HepG2 (cell line): ENCODE results near the gene DYNC1LI2. TPM values are rescaled to one million over a fixed set of nuclear protein-coding genes. Genes with fewer than 3 reads are reported as not detected.

ENCODE experiments used
- ATAC-seq: fragments of 200-7000 bp; cut with Tn5 transposase; 3 replicates; pipeline ENCODE4 v1.9.1; 2020; ENCODE audit warnings: mild to moderate bottlenecking, moderate library complexity
- BruUV-seq: library from RNA; stranded (reverse); fragments of 400-500 nt; replicated peaks from 2 replicates; lab custom pipeline; 2021; lab: Mats Ljungman, UMichigan
- CTCF ChIA-PET: fragments of 300-600 bp; formaldehyde crosslinking; extraction: SDS; loops from one replicate; lab custom pipeline; 2021; ENCODE audit warnings: low total read pairs, inconsistent platforms, low intra/inter-chr PET ratio; lab: Yijun Ruan, JAX
- POLR2A ChIA-PET: fragments of 350-600 bp; sonication (Branson Sonifier 250); formaldehyde crosslinking; loops from one replicate; lab custom pipeline; 2020; ENCODE audit warnings: antibody characterized with exemption, inconsistent platforms; lab: Yijun Ruan, JAX
- DNase-seq: peaks from one replicate; pipeline ENCODE4 v3.0.0-alpha.2; 2015; ENCODE audit warnings: low spot score
- FAIRE-seq: peaks from 3 replicates; lab custom pipeline; 2011; peaks lifted over from hg19 to GRCh38; lab: Jason Lieb, UNC
- H2AFZ ChIP-seq: one replicate; pipeline ENCODE4 v1.6.1; 2011; ENCODE audit warnings: low read length, inconsistent platforms
- H3K27ac ChIP-seq: fragments of 300-600 bp; 3 replicates; pipeline ENCODE4 v1.8.0; 2011; ENCODE audit warnings: mixed run types, mild to moderate bottlenecking, mixed read lengths, low read length, inconsistent platforms; ENCODE audit not compliant: insufficient read depth; ENCODE audit errors: extremely low read length
- H3K27me3 ChIP-seq, 2 experiments: fragments of 200-600 bp in 1 of 2; 2 replicates in 1 of 2; 3 replicates in 1 of 2; pipeline versions ENCODE4 v1.6.0 to v1.8.0; 2011; ENCODE audit warnings: low read length in 2 of 2, mild to moderate bottlenecking in 2 of 2, moderate library complexity in 2 of 2, inconsistent platforms in 1 of 2; ENCODE audit not compliant: insufficient read depth in 2 of 2, control insufficient read depth in 1 of 2
- H3K36me3 ChIP-seq, 2 experiments: fragments of 200-600 bp in 1 of 2; replicated peaks in 1 of 2; 2 replicates in 1 of 2; 3 replicates in 1 of 2; pipeline versions ENCODE4 v1.5.1 to v1.8.0; 2011; ENCODE audit warnings: low read length in 2 of 2, inconsistent platforms in 1 of 2; ENCODE audit not compliant: insufficient read depth in 2 of 2, control insufficient read depth in 1 of 2
- H3K4me1 ChIP-seq: 2 replicates; pipeline ENCODE4 v1.5.1; 2012; ENCODE audit warnings: low read length, inconsistent platforms; ENCODE audit not compliant: insufficient read depth
- H3K4me2 ChIP-seq: 2 replicates; pipeline ENCODE4 v1.6.0; 2011; ENCODE audit warnings: low read depth, low read length, inconsistent platforms
- H3K4me3 ChIP-seq, 3 experiments: fragments of 200-600 bp in 1 of 3; sonication (generic), shearing (Covaris generic) in 1 of 3; replicated peaks in 1 of 3; 2 replicates each; pipeline ENCODE4 v1.5.1; 2011 to 2016; ENCODE audit warnings: low read length in 3 of 3, inconsistent platforms in 2 of 3, low read depth in 2 of 3, mild to moderate bottlenecking in 2 of 3, control low read depth in 1 of 3, mixed read lengths in 1 of 3; ENCODE audit not compliant: insufficient read depth in 1 of 3
- H3K79me2 ChIP-seq: one replicate; pipeline ENCODE4 v1.6.1; 2011; ENCODE audit warnings: low read length, inconsistent platforms; ENCODE audit not compliant: insufficient read depth
- H3K9ac ChIP-seq: 2 replicates; pipeline ENCODE4 v1.6.0; 2011; ENCODE audit warnings: mild to moderate bottlenecking, low read depth, low read length, inconsistent platforms; ENCODE audit not compliant: insufficient read depth
- H3K9me3 ChIP-seq: 2 replicates; pipeline ENCODE4 v1.5.1; 2012; ENCODE audit warnings: mild to moderate bottlenecking, low read length
- H4K20me1 ChIP-seq: 2 replicates; pipeline ENCODE4 v1.6.0; 2011; ENCODE audit warnings: inconsistent platforms, mild to moderate bottlenecking, low read length, moderate library complexity; ENCODE audit not compliant: insufficient read depth
- ATF7-NPFF ChIP-seq: sonication (generic); formaldehyde crosslinking; IDR thresholded peaks from 2 replicates; pipeline ENCODE4 v1.8.1; 2023; ENCODE audit warnings: mild to moderate bottlenecking, low read depth, missing genetic modification reagents, moderate library complexity
- ELF3 ChIP-seq: IDR thresholded peaks from 2 replicates; pipeline ENCODE4 v1.6.1; 2016; ENCODE audit warnings: missing genetic modification reagents, missing compliant biosample characterization
- FOXO1 ChIP-seq: sonication (generic); formaldehyde crosslinking; IDR thresholded peaks from 2 replicates; pipeline ENCODE4 v1.4.0; 2020; ENCODE audit warnings: missing genetic modification reagents
- HDAC1 ChIP-seq: sonication (generic); formaldehyde crosslinking; IDR thresholded peaks from 2 replicates; pipeline ENCODE4 v1.5.1; 2020; ENCODE audit warnings: mild to moderate bottlenecking, missing genetic modification reagents
- NFE2 ChIP-seq: sonication (generic); formaldehyde crosslinking; IDR thresholded peaks from 2 replicates; pipeline ENCODE4 v1.4.0; 2020; ENCODE audit warnings: missing genetic modification reagents
- RARA ChIP-seq: IDR thresholded peaks from 2 replicates; pipeline ENCODE4 v1.6.1; 2016; ENCODE audit warnings: missing genetic modification reagents, missing compliant biosample characterization
- RCOR2 ChIP-seq: IDR thresholded peaks from 2 replicates; pipeline ENCODE4 v1.6.1; 2016; ENCODE audit warnings: missing biosample characterization, missing genetic modification reagents
- RORA ChIP-seq: sonication (generic); formaldehyde crosslinking; IDR thresholded peaks from 2 replicates; pipeline ENCODE4 v1.5.0; 2020; ENCODE audit warnings: mild to moderate bottlenecking, missing genetic modification reagents, moderate library complexity
- TMF1 ChIP-seq: sonication (generic); formaldehyde crosslinking; IDR thresholded peaks from 2 replicates; pipeline ENCODE4 v1.8.1; 2022; ENCODE audit warnings: low read depth, missing genetic modification reagents
- ZNF12 ChIP-seq: sonication (generic); formaldehyde crosslinking; IDR thresholded peaks from 2 replicates; pipeline ENCODE4 v1.5.0; 2020; ENCODE audit warnings: missing genetic modification reagents
- ZNF205 ChIP-seq: IDR thresholded peaks from 2 replicates; pipeline ENCODE4 v1.6.1; 2018; ENCODE audit warnings: missing biosample characterization, missing genetic modification reagents
- ZNF572 ChIP-seq: sonication (generic); formaldehyde crosslinking; IDR thresholded peaks from 2 replicates; pipeline ENCODE4 v1.5.1; 2020; ENCODE audit warnings: mild to moderate bottlenecking, missing genetic modification reagents
- ZNF615 ChIP-seq: sonication (generic); formaldehyde crosslinking; IDR thresholded peaks from 2 replicates; pipeline ENCODE4 v1.5.0; 2020; ENCODE audit warnings: mild to moderate bottlenecking, missing genetic modification reagents, borderline replicate concordance
- ZSCAN12 ChIP-seq: sonication (generic); formaldehyde crosslinking; IDR thresholded peaks from 2 replicates; pipeline ENCODE4 v1.9.0; 2021; ENCODE audit warnings: mild to moderate bottlenecking, missing genetic modification reagents
- WGBS: methylation state at CpG from one replicate; pipeline ENCODE4 v1.1.6; 2017; ENCODE audit warnings: low lambda C conversion rate; 5-methylcytosine and 5-hydroxymethylcytosine counted together
- in situ Hi-C: cut with HindIII; loops from 2 replicates; pipeline ENCODE4 v1.10.0; 2017; ENCODE audit warnings: low pct_unique_long_range_greater_than_20kb; ENCODE audit not compliant: extremely low pct_ligation_motif_present
- intact Hi-C: fragments of 100-400 bp; cut with micrococcal nuclease; formaldehyde crosslinking; loops from one replicate; pipeline ENCODE4 v1.10.0; 2022; ENCODE audit not compliant: unreplicated experiment
- polyA plus RNA-seq, 8 experiments: library from polyadenylated mRNA; depleted of rRNA in 3 of 8; stranded (reverse) in 7 of 8; unstranded in 1 of 8; fragments of >200 nt; fragmentation: Illumina TruSeq in 4 of 8; extraction: Trizol in 4 of 8; gene quantifications; 2 replicates each; pipeline versions ENCODE4 v1.2.1 to v1.2.3, GENCODE V29; 2011 to 2016; ENCODE audit warnings: low read depth in 4 of 8, missing spikeins in 1 of 8, mixed read lengths in 1 of 8; ENCODE audit not compliant: insufficient read depth in 1 of 8
- total RNA-seq, 5 experiments: library from RNA; depleted of rRNA; stranded (reverse); fragments of >200 nt; fragmentation: Illumina TruSeq; extraction: Trizol; gene quantifications; 2 replicates each; pipeline ENCODE4 v1.2.3, GENCODE V29; 2016; ENCODE audit warnings: low read depth in 1 of 5
- TF ChIP-seq, protein P1 (sequence below): sonication (generic); formaldehyde crosslinking; IDR thresholded peaks from 2 replicates; pipeline ENCODE4 v1.5.1; 2020; ENCODE audit warnings: mild to moderate bottlenecking, moderate library complexity, missing genetic modification reagents
- TF ChIP-seq, protein P2 (sequence below): IDR thresholded peaks from 2 replicates; pipeline ENCODE4 v1.6.1; 2016; ENCODE audit warnings: low read depth, control low read depth
- TF ChIP-seq, protein P3 (sequence below): sonication (generic); formaldehyde crosslinking; IDR thresholded peaks from 2 replicates; pipeline ENCODE4 v1.5.0; 2020; ENCODE audit warnings: missing genetic modification reagents
- TF ChIP-seq, protein P4 (sequence below): conservative IDR thresholded peaks from 2 replicates; pipeline ENCODE4 v1.6.1; 2018; ENCODE audit warnings: missing genetic modification reagents
- TF ChIP-seq, protein P5 (sequence below): sonication (generic); formaldehyde crosslinking; IDR thresholded peaks from 2 replicates; pipeline ENCODE4 v1.4.0; 2020; ENCODE audit warnings: mild to moderate bottlenecking, missing genetic modification reagents

The DYNC1LI2 gene
- total and polyA plus RNA-seq, 2 of the 13 experiments (the other 11 are each of a cell fraction or from before 2014, with no cell fraction given) = 65.5 to 135 TPM

DNA sequence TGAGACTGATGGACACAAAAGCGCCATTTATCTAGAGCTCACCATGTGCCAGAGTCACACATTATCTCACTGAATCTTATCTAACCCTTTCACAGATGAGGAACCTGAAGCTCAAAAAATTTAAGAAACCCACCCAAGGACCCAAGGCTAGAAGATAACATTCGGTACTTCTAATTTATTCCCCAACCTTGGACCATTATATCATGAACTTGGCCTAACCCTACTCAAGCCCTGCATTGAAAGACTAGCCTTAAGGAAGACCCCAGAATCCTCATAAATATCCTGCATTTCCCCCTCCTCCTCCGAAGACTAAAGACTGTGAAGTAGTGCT is 548 bp upstream of the DYNC1LI2 start:
- ChIA-PET POLR2A (interaction anchor here (1.5 kb wide), 3 partner anchors 10 to 121 kb away, joined by 4 to 7 read pairs (median 5); partner anchors contain the start of gene NAE1), CTCF (no interaction called here)
- in situ Hi-C loops (no loop called here), intact Hi-C loops (loop anchor here (10.0 kb wide), 1 partner anchor 93 kb away; the partner anchor contains the start of gene CA7)
- BruUV-seq = no TSS peak
- H2AFZ ChIP-seq = peak overlapping the region; percentile 97
- no peaks in the 10 kb centered on the region for H3K9me3 ChIP-seq
- H3K9ac ChIP-seq = peak overlapping the region; percentile 97
- peaks cover 12% of the 10 kb centered on the region; the same call in 1 of the 2 replicates for H4K20me1 ChIP-seq
- 73% methylated on average over 2 of the region's 3 CpGs for WGBS
- no peak for ATAC-seq
- H3K4me1 ChIP-seq = peaks cover 57% of the 10 kb centered on the region
- H3K79me2 ChIP-seq = peaks cover 38% of the 10 kb centered on the region
- no peak for FAIRE-seq
- peak overlapping the region; percentile 99 for H3K4me2 ChIP-seq
- H3K27ac ChIP-seq = peak overlapping the region; percentile 74
- peaks cover 13 to 22% of the 10 kb centered on the region in 2 experiments; a peak in 4 of 5 replicates for H3K36me3 ChIP-seq
- no peak for DNase-seq
- peak overlapping the region; percentile 41 to 89 (median 77); a peak in 4 of 6 replicates for H3K4me3 ChIP-seq
- no peaks in the 10 kb centered on the region; a peak in 1 of 5 replicates for H3K27me3 ChIP-seq
- TF ChIP-seq NFE2 (CRISPR knock-in tag) (no peak), ELF3 (peak; percentile 3; the same call in 1 of the 2 replicates), ZSCAN12 (CRISPR knock-in tag) (0 out of 2 replicates have a peak, but pooled peaks have one; percentile 16), ZNF12 (CRISPR knock-in tag) (no peak), ATF7-NPFF (CRISPR knock-in tag) (no peak), TMF1 (CRISPR knock-in tag) (no peak), FOXO1 (no peak), ZNF205 (CRISPR knock-in tag) (peak; percentile 42; the same call in 1 of the 2 replicates), RCOR2 (CRISPR knock-in tag) (0 out of 2 replicates have a peak, but pooled peaks have one; percentile 28), RORA (CRISPR knock-in tag) (no peak), ZNF572 (CRISPR knock-in tag) (no peak), HDAC1 (CRISPR knock-in tag) (no peak), ZNF615 (CRISPR knock-in tag) (no peak), RARA (CRISPR knock-in tag) (no peak)
- TF ChIP-seq, protein P1, sequence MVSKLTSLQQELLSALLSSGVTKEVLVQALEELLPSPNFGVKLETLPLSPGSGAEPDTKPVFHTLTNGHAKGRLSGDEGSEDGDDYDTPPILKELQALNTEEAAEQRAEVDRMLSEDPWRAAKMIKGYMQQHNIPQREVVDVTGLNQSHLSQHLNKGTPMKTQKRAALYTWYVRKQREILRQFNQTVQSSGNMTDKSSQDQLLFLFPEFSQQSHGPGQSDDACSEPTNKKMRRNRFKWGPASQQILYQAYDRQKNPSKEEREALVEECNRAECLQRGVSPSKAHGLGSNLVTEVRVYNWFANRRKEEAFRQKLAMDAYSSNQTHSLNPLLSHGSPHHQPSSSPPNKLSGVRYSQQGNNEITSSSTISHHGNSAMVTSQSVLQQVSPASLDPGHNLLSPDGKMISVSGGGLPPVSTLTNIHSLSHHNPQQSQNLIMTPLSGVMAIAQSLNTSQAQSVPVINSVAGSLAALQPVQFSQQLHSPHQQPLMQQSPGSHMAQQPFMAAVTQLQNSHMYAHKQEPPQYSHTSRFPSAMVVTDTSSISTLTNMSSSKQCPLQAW (CRISPR knock-in tag) = 0 out of 2 replicates have a peak, but pooled peaks have one; percentile 40
- TF ChIP-seq, protein P2, sequence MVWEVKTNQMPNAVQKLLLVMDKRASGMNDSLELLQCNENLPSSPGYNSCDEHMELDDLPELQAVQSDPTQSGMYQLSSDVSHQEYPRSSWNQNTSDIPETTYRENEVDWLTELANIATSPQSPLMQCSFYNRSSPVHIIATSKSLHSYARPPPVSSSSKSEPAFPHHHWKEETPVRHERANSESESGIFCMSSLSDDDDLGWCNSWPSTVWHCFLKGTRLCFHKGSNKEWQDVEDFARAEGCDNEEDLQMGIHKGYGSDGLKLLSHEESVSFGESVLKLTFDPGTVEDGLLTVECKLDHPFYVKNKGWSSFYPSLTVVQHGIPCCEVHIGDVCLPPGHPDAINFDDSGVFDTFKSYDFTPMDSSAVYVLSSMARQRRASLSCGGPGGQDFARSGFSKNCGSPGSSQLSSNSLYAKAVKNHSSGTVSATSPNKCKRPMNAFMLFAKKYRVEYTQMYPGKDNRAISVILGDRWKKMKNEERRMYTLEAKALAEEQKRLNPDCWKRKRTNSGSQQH (CRISPR knock-in tag) = no peak
- TF ChIP-seq, protein P3, sequence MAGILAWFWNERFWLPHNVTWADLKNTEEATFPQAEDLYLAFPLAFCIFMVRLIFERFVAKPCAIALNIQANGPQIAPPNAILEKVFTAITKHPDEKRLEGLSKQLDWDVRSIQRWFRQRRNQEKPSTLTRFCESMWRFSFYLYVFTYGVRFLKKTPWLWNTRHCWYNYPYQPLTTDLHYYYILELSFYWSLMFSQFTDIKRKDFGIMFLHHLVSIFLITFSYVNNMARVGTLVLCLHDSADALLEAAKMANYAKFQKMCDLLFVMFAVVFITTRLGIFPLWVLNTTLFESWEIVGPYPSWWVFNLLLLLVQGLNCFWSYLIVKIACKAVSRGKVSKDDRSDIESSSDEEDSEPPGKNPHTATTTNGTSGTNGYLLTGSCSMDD (CRISPR knock-in tag) = no peak
- TF ChIP-seq, protein P4, sequence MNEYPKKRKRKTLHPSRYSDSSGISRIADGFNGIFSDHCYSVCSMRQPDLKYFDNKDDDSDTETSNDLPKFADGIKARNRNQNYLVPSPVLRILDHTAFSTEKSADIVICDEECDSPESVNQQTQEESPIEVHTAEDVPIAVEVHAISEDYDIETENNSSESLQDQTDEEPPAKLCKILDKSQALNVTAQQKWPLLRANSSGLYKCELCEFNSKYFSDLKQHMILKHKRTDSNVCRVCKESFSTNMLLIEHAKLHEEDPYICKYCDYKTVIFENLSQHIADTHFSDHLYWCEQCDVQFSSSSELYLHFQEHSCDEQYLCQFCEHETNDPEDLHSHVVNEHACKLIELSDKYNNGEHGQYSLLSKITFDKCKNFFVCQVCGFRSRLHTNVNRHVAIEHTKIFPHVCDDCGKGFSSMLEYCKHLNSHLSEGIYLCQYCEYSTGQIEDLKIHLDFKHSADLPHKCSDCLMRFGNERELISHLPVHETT (CRISPR knock-in tag) = 0 out of 2 replicates have a peak, but pooled peaks have one; percentile 3
- TF ChIP-seq, protein P5, sequence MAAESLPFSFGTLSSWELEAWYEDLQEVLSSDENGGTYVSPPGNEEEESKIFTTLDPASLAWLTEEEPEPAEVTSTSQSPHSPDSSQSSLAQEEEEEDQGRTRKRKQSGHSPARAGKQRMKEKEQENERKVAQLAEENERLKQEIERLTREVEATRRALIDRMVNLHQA (CRISPR knock-in tag) = no peak
